ENCODE results near the gene INCENP.
A peak's percentile ranks its signal among the peaks of the same experiment; 100 is the strongest.
"Not testable (repeated sequence)": the region's sequence is repeated elsewhere in the genome, so short reads cannot be mapped to it uniquely, and the experiment has no call there.

The INCENP gene

DNA sequence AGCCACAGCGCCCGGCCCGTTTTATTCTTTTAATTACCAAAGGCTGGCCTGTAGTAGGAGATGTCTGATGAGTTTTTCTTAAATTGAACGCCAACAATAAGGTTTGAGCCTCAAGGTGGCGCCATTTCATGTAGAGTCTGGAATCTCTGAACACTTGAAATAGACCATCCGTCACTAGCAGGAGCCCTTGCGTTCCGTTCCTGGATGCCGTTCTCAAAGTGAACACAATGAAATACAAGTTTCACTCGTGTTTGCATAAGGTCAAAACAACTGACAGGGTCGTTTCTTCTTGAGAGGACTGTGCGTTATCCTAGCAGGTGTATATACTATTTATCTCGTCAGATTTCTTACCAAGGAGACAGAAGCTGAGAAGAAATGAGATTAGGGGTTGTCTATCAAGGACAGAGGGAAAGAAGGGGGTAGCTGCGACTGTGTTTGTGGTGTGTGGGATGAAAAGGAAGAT, 47.5 kb downstream of the INCENP start:
- peak; percentile 52 for DNase-seq (ENCODE audit: low spot score)

DNA sequence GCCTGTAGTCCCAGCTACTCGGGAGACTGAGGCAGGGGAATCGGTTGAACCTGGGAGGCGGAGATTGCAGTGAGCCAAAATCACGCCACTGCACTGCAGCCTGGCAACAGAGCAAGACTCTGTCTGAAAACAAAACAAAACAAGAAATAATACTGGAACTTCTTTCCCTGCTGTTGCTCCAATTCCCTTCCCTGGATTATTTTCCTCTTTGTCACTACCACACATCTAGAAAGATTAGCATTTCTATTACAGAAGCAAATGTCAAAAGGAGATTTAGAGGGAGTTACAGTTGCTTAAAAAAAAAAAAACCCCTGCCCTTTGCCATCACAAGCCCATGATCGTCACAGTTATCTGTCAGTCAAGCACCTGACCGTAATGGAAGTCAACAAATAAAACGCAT, 48.5 kb downstream of the INCENP start:
- no peak for DNase-seq (ENCODE audit: low spot score)

DNA sequence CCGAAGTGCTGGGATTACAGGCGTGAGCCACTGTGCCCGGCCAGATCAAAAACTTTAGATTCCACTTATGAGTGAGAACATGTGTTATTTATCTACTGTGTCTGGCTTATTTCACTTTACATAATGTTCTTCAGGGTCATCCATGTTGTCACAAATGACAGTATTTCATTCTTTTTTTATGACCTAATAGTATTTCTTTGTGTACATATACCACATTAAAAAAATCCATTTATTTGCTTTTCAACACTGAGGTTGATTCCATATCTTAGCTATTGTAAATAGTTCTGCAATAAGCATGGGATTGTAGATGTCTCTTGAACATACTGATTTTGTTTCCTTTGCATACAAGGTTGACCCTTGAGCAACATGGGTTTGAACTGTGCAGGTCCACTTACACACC, 53.0 kb downstream of the INCENP start:
- no peak for DNase-seq (ENCODE audit: low spot score)

DNA sequence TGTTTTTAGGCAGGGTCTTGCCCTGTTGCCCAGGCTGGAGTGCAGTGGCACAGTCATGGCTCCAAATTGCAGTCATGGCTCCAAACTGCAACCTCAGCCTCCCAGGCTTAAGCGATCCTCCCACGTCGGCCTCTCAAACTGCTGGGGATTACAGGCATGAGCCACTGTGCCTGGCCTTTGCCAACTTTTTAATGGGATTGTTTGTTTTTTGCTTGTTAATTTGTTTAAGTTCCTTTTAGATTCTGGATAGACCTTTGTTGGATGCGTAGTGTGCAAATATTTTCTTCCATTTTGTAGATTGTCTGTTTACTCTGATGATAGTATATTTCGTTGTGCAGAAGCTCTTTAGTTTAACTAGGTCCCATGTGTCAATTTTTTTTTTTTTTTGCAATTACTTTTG, 56.2 kb downstream of the INCENP start:
- DNase-seq (ENCODE audit: low spot score) = no peak

DNA sequence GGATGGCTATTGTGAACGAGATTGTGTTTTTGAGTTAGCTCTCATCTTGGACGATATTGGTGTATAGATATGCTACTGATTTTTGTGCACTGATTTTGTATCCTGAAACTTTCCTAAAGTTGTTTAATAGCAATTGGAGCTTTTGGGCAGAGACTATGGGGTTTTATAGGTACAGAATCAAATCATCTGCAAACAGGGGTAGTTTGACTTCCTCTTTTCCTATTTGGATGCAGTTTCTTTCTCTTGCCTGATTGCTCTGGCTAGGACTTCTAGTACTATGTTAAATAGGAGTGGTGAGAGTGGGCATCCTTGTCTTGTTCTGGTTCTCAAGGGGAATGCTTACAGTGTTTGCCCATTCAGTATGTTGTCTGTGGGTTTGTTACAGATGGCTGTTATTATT, 57.3 kb downstream of the INCENP start:
- DNase-seq (ENCODE audit: low spot score) = no peak

DNA sequence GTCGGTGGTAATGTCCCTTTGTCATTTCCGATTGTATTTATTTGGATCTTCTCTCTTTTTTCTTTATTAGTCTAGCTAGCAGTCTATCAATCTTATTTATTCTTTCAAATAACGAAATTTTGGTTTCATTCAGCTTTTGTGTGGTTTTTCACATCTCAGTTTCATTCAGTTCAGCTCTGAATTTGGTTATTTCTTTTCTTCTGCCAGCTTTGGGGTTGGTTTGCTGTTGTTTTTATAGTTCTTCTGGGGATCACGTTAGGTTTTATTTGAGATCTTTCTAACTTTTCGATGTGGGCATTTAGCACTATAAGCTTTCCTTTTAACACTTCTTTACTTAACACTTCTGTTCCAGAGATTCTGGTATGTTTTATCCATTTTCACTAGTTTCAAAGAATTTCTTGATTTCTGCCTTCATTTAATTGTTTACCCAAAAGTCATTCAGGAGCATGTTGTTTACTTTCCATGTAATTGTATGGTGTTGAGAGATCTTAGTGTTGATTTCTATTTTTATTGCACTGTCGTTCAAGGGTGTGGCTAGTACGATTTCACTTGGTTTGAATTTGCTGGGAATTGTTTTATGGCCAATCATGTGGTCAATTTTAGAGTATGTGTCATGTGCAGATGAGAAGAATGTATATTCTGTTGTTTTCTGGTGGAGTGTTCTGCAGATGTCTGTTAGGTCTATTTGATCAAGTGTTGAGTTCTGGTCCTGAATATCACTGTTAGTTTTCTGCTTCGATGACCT, 58.5 kb downstream of the INCENP start:
- no peak for DNase-seq (ENCODE audit: low spot score)

DNA sequence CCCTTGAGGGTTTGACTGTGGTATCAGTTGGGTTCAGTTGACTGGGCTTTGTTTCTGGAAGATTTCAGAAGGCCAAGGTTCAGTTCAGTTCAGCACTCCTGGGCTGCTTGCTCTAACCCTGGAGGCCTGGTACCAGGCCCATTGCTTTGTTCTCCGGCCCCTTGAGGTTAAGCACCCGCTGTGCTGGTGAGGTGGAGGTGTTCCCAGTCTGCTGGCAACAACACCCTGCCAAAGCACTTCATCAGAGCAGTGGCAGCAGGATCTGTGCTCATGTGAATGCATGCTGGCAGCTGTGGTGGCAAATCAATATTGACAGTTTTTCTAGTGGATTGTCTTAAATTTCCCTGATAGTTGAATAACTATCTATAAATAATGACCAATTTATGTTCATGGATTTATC, 62.4 kb downstream of the INCENP start:
- no peak for DNase-seq (ENCODE audit: low spot score)

DNA sequence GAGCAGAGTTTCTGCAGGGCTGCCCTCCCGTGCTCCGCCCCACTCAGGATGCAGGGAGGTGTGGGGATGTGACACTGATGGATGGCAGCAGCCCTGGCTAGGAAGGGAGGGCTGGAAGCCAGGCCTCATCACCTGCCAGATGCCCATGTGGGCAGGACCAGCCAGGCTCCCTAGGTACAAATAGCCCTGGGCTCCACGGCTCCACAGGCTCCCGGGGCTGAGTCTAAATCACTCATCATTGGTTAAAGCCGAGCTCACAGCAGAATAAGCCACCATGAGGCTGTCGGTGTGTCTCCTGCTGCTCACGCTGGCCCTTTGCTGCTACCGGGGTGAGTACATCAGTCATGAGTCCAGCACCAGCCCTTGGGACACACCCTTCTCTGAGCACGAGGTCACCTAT, 66.2 kb downstream of the INCENP start, which contains the start of gene SCGB1D1:
Gene SCGB1D1, plus strand, starts transcription at position 206 of the 400 bp plus-strand sequence. Its CDS starts 69 bp downstream, at position 275.
- DNase-seq (ENCODE audit: low spot score) = no peak

DNA sequence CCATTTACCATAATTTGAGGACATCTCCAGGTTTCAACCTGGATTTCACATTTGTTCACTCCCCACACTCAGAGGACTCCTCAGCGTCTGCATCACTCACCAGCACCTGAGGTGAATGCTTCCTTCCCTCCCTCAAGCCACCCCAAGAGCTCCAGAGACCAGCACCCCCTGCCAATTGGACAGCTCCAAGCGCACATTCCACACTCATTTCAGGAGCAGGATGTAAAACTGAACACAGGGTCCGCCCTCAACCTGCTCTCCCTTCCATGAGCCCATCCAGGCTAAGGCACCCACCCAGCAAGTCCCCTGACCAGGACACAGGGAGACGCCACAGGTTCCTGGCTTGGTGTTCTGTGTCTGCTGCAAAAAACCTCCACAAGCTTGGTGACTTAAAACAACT, 70.1 kb downstream of the INCENP start:
- no peak for DNase-seq (ENCODE audit: low spot score)

DNA sequence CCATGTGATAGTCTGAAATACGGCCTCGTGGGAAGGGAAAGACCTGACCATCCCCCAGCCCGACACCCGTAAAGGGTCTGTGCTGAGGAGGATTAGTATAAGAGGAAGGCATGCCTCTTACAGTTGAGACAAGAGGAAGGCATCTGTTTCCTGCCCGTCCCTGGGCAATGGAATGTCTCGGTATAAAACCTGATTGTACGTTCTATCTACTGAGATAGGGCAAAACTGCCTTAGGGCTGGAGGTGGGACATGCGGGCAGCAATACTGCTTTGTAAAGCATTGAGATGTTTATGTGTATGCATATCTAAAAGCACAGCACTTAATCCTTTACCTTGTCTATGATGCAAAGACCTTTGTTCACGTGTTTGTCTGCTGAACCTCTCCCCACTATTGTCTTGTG, 71.2 kb downstream of the INCENP start:
- DNase-seq (ENCODE audit: low spot score) = not testable (repeated sequence)

DNA sequence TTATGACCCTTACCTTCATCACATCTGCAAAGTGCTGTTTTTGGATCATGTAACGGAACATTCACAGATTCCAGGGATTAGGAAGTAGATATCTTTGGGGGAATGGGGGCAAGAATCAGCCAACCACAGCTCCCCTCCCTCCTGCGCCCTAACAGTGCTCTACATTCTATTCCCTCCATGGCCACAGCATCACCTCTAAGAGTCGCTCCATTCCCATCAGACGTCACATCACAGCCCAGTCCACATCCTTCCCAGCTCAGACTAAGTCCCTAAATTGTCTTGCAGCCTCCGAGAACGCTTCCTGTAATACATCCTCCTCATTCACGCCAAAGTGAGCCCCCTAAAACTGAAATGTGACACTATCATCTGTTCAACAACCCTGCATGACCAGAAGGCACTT, 72.1 kb downstream of the INCENP start:
- no peak for DNase-seq (ENCODE audit: low spot score)

DNA sequence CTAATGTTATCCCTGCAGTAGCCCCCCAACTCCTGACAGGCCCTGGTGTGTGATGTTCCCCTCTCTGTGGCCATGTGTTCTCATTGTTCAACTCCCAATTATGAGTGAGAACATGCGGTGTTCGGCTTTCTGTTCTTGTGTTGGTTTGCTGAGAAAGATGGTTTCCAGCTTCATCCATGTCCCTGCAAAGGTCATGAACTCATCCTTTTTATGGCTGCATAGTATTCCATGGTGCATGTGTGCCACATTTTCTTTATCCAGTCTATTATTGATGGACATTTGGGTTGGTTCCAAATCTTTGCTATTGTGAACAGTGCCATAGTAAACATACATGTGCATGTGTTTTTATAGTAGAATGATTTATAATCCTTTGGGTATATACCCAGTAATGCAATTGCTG, 73.6 kb downstream of the INCENP start:
- not testable (repeated sequence) for DNase-seq (ENCODE audit: low spot score)

DNA sequence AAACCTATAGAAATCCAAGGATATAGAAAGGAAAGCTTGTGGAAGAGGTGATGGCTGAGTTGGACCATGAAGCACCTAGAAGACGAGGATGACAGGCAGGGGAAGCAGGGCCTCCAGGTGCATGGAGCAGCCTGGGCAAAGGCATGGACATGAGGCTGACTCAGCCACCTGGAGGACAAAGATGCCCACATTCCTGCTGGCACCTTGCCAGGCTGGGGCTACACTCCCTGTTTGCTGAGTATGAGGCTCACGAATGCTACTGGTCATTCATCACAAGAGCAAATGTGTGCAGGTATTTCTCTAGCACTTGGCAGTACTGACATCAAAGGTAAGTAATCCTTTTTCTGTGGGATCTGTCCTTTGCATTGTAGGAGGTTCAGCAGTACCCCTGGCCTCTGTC, 77.6 kb downstream of the INCENP start:
- no peak for DNase-seq (ENCODE audit: low spot score)
